HG02981 (cell line): ENCODE results near the gene PRUNE1.

Source experiments
- ATAC-seq: cut with Tn5 transposase; IDR thresholded peaks from one replicate; pipeline ENCODE4 v1.9.1; 2021; ENCODE audit warnings: mild to moderate bottlenecking, moderate library complexity; ENCODE audit not compliant: unreplicated experiment

The PRUNE1 gene

DNA sequence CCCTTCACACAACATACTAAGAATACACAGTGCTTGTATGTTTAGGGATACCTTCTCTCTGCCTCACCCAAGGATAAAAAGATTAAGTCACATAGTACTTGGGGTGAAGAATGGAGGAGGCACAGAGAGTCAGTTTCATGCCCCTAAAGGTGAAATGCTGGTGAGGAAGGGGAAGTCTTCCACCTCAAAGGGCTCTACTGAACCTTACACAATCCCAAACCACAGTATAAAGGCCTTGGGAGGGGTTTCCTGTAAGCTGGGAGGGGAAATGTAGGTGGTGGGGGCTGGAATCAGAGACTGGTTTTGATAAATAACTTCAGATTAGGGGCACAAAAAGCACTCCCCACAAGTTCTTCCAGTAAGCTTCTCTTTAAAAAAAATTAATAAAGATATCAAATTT, 5.1 kb upstream of the PRUNE1 start:
- no peak for ATAC-seq

DNA sequence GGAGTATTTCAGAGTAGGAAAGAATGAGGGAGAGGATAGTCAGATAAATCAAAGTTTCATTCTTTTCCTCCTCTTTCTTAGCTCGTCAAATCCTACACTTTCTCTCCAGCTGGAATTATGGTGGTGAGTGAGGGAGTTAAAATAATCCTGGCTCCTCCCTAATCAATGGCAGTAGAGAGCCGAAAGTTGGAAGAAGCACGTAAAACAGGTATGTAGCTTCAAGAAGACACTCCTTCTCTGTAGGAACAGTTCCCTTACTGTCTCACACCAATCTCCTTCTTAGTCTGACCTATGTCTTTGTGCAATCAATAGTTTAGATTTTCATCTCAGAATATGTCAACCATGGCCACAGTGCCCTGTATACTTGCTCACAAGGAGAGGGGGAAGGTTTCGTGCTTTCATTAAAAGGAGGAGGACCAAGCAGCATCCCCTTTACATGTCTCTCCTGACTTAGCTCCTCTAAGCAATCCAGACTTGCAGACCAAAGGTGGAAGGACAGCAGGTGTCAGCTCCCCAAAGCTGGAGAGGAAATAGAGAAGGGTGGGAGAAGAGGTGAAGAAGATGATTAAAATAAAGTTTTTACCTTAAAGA, 2.4 kb upstream of the PRUNE1 start:
- ATAC-seq = no peak

DNA sequence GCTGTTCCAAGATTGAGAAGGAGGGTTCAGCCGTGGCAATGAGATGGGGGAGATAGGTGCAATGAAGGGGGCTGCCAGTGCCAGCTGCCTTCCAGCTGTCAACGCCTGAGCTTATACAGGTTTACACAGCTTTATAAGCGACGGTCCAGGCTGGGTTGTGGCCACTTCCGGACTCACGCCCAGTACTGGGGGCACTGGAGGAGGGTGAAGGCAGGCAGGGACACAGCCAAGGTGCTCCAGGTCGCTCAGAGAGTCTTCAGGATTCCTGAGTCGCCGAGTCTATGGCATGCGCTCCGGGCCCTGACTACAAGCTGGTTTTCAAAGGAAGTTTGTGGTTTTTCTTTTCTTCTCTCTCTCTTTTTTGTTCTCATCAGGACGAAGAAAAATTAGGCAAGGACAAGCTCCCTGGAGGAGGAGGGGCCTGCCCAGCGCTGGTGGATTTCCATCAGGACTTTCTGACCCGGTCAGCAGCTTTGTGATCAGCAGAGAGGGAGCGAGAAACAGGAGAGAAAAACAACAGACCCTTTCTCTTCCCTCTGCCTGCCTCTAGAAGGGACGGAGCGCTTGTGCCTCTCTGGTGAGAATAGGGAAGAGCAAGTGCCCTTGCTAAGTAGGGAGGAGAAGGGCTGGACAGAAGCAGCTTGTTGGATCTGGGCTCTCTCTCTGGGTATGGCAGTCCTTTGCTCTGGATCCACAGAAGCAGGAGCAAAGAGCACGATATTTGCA, 1.8 kb upstream of the PRUNE1 start, which contains the start of gene MINDY1:
Gene MINDY1, minus strand, starts transcription at position 576 of the 726 bp plus-strand sequence. CDS start 4,285 bp downstream, outside the sequence.
- ATAC-seq = peak; percentile 46

DNA sequence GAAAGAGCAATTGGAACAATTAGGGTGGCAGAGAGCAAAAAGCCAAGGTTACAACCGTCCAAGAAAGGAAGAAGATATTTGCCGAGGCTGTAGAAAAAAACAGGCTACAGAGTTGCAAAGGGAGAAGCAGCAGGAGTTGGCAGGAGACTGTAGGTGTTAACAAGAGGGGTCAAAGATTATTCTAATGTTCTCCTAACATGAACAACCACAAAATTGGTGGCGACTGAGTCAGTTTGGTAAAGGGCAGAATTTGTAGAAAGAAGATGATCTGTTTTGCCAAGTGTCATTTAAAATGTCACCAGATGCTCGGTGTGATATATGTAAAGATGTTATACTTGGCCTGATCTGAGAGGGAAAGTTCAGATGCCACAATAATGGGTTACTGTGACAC, 401 bp upstream of the PRUNE1 start:
- ATAC-seq = no peak

DNA sequence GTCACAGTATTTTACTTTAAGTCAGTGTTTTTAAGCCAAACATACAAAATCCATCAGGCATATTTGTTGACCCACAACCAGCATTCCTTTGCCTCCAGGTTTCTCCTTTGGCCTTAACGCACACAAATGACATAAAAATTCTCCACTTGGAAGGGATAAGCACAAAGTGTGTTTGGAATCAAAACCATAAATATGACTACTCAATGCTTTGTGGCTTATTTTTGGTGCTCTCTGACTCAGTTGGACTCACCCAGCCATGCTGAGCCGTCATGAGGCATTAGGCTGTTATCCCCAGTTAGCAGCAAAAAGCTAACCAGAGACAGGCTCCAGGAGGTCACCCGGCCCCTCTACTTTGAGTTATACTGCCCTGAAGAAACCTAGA, 948 bp downstream of the PRUNE1 start:
- no peak for ATAC-seq

DNA sequence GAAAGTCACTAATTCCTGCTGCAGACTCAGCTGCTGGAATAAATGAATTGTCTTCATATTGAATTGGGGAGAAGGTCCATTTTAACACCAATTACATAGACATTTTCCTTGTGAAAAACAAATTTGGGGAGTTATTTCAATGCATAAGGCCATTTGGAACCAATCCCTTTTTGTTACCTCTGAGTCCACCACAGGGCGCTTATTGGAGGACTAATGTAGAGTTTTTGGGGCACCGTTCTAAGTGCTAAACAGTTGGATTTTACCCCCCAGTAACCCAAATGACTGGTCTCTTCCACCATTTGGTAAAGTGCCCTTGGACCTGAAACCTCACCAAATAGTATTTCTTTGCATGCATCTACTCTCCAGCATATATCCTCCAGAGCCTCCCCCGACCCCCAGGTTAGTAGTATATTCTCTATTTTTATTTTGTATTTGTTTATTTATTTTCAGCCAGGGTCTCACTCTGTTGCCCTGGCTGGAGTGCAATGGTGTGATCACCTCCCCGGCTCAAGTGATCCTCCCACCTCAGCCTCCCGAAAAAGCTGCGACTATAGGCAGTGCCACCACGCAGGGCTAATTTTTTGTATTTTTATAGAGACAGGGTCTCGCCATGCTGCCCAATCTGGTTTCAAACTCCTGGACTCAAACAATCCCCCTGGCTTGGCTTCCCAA, 1.6 kb downstream of the PRUNE1 start:
- ATAC-seq = no peak

DNA sequence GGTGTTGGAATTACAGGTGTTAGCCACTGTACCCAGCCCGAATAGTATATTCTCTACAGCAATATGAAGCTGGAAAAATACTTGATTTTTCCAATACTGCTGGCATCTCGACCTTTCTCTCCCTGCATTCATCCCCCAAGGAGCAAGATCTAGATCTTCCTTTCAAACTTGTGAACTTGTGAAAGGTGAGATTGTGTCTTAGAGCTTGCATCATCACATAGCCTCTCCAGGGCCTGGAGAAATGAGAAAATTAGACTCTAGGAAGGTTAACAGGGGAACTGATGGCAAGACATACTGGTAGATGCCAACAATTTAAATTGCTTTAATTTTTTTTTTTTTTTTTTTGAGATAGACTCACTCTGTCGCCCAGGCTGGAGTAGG, 2.1 kb downstream of the PRUNE1 start:
- ATAC-seq = no peak

DNA sequence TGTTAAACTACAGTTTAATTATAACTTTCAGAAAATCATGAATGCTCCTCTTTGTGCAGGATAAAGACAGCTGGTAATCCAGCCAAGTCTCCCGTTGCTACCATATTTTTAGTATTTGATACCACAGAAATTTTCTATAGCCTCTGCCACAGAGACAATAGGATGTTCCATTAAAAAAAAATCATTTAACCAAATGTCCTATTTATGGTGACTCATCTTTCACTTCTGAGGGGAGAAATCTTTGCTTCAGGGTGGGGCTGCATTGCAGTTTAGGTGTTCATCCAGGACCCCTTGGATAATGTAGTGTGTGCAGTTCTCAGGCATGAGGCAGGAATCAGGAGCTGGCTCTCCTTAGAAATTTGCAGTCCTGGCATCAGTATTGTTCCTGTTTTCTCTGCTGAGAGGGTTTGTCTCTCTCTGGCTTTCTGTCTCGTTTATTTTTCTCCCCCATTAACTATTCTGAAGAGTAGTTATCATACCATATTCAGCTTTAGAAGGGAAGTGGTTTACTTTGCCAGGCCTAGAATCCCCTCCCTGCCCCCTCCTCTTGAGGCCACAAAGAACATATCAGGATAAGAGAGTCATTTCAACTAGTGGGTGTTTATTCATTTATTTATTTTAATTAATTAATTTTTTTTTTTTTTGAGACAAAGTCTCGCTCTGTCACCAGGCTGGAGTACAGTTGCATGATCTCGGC, 3.1 kb downstream of the PRUNE1 start:
- ATAC-seq = no peak

DNA sequence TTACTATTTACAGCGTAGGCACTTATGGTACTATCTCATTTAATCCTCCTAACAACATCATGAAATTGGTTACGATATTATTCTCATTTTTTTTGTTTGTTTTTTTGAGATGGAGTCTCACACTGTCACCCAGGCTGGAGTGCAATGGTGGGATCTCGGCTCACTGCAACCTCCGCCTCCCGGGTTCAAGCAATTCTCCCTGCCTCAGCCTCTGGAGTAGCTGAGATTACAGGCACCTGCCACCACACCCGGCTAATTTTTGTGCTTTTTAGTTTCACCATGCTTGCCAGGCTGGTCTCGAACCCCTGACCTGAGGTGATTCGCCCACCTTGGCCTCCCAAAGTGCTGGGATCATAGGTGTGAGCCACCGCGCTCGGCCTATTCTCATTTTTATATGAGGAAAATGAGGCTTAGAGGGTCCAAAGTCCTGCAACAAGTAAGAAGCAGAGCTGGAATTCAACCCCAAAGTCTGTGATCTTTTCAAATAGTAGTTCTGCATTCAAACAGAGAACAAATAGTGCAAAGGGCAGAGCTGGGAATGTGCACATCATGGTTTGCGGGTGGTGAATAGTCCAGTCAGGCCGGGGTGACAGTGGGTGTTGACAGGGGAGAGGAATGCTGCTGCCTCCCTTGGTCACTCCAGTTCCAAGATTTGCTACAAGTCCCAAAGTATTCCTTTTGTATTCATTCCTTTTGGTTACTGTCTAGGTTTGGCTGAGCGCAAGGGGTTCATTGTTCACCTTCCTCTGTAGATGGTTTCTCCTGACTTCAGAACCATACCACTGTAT, 4.6 kb downstream of the PRUNE1 start:
- ATAC-seq = no peak

DNA sequence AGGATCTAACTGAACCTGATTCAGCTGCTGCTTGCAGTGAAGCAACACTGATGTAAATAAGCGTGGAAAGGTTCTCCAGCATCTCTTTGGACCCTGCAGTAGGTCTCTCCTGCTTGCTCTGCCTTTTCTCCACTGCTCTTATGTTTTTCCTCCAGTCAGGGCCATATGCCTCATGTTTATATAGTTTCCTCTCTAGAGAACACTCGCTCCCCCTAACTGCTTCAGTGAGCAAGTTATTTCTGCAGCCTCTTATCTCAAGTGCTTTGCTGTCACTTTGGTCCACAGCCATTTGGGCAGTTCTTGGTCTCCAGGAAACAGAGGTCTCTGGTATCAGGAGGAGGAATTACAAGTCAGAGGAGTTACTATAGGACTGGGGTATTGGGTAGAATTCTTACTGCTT, 5.3 kb downstream of the PRUNE1 start:
- ATAC-seq = no peak

DNA sequence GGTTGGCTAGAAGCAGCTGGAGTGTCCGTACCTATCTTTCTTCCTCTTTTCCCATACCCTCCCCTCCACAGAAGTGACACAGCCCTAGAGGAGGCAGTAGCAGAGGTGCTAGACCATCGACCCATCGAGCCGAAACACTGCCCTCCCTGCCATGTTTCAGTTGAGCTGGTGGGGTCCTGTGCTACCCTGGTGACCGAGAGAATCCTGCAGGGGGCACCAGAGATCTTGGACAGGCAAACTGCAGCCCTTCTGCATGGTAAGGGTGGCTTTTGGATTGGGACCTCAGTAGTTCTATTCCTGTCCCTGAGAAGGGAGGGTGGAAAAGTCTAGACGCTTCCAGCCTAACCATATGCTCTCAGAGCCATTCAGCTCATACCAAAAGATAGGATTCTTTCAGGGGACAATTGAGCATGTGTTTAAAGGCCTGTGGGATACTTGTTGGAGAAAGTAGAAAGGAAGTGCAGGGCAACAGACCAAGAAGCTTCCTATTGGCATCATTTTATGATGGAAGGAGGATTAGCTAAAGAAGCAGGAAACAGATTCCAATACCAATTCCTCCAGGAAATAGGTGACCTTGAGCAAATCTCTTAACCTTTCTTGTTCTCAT, 16.4 kb downstream of the PRUNE1 start:
- no peak for ATAC-seq

DNA sequence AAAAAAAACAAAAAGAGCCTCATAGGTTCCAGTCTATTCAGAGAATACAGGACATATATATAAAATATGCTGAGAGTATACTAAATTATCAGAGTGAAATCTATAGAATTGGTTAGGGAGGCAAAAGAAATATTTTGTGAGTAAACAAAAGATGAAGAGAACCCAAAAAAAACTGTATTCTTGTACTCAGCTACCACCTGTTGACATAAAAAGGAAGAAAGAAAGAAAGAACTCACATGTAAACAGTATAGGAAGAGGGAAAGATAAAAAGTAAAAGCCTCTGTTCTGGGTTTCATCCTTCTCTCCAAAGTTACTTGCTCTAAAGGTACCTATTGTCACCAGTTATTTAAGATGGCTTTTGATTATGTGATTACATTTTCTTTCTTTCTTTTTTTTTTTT, 18.2 kb downstream of the PRUNE1 start:
- no peak for ATAC-seq

DNA sequence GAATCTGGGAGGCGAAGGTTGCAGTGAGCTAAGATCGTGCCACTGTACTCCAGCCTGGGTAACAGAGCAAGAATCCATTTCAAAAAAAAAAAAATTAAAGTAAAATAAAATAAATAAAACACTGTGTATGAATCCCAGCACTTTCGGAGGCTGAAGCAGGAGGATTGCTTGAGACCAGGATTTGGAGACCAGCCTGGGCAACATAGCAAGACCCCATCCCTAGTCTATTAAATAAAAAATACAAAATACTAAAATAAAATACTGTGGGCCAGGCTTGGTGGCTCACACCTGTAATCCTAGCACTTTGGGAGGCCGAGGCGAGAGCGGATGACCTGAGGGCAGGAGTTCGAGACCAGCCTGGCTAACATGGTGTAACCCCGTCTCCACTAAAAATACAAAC, 23.9 kb downstream of the PRUNE1 start:
- ATAC-seq = no peak

DNA sequence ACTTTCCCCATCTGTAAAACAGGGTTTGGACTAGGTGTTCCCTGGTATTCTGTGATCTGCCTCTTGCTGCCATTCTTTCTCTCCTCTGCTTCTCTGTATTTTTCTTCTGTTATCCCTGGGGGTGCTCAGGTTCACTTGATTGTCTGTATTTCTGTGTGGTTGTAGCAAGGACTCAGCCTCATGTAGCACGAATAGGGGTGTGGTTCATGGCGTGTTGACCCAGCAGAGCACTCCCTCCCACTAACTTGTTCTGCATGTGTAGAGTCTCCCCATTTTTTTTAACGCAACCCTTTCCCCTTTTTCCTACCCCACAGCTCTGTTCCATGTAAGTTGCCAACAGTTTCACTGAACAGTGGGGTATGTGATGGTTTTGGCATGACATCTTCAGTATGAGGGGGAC, 26.9 kb downstream of the PRUNE1 start:
- no peak for ATAC-seq

DNA sequence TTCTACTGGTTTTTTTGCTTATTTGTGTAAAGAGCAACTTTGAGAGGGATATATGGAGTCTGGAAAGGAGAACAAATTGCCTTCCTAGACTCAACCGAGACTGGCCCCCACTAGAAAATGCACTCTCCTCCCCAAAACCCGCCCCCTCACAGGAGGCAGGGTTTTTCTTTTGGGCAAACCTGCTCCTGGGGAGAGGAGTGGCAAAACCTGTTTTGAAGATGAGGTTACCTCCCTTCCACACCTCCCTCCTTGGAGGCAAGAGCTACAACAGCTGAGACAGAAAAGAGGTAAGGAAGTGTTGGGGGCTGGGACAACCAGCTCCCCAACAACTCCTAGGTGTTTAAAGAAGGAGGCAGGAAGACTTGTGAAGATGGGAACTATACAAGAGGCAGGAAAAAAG, 28.1 kb downstream of the PRUNE1 start, which contains the start of gene BNIPL:
Gene BNIPL, plus strand, starts transcription at position 231 of the 400 bp plus-strand sequence. Its CDS starts 140 bp downstream, at position 371.
- ATAC-seq = no peak

DNA sequence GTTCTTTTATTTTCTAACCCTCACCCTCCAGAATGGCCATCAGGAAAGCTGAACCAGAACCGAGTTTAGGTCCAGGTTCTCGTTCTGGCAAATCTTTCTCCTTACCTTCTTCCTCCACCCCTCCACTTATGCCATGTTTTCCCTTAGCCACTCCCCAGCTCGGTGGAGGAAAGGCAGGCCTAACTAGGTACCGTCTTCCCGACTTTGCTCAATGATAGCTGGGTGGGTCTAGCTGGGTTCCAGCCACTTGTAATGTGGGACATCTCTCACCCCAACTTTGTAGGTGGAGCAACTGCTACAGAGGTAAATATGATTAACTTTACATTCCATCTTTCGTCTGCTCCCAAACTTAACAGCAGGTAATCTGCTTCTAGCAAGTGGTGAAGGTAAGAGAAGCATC, 28.8 kb downstream of the PRUNE1 start:
- no peak for ATAC-seq

DNA sequence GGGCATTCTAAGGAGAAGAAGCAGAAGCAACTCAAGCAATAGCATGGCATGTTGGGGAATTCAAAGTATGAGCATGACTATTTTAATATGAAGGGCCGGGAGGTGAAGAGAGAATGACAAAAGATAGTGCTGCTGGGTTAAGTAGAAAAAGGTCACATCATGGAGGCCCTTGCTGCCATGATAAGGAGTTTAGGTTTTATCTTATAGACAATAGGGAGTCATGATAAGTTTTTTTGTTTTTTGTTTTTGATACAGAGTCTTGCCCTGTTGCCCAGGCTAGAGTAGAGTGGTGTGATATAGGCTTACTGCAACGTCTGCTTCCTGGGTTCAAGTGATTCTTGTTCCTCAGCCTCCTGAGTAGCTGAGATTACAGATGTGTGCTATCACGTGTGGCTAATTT, 31.3 kb downstream of the PRUNE1 start:
- ATAC-seq = no peak

DNA sequence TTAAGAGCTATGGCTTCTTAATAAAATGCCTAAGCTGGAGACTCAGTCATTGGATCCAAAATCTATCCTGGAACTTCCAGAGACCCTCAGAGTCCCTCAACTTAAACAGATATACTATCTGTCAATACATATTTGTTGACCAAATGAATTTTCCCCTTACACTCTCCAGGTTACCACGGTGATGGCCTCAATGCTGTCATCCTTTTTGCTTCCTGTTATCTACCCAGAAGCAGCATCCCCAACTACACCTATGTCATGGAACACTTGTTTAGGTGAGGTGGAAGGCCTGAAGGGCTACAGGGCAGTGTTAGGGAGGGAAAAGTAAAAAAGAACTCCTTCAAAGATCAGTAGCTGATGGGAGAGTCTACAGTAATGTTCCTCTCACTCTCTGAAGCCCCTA, 34.9 kb downstream of the PRUNE1 start:
- ATAC-seq = no peak

DNA sequence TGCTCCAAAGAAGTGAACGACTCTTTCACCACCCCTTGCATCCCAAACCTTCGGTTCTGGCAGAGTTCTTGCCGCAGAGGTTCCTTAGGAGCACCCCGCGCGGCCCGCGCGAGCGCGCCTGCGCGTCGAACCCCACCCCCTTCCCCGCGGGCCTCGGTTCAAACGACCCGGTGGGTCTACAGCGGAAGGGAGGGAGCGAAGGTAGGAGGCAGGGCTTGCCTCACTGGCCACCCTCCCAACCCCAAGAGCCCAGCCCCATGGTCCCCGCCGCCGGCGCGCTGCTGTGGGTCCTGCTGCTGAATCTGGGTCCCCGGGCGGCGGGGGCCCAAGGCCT, 39.3 kb downstream of the PRUNE1 start, which contains the start of gene C1orf56:
Gene C1orf56, plus strand, starts transcription at position 161 of the 334 bp plus-strand sequence. Its CDS starts 97 bp downstream, at position 258.
- peak; percentile 47 for ATAC-seq

DNA sequence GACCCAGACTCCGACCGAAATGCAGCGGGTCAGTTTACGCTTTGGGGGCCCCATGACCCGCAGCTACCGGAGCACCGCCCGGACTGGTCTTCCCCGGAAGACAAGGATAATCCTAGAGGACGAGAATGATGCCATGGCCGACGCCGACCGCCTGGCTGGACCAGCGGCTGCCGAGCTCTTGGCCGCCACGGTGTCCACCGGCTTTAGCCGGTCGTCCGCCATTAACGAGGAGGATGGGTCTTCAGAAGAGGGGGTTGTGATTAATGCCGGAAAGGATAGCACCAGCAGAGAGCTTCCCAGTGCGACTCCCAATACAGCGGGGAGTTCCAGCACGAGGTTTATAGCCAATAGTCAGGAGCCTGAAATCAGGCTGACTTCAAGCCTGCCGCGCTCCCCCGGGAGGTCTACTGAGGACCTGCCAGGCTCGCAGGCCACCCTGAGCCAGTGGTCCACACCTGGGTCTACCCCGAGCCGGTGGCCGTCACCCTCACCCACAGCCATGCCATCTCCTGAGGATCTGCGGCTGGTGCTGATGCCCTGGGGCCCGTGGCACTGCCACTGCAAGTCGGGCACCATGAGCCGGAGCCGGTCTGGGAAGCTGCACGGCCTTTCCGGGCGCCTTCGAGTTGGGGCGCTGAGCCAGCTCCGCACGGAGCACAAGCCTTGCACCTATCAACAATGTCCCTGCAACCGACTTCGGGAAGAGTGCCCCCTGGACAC, 39.8 kb downstream of the PRUNE1 start:
- ATAC-seq = peak; percentile 57
